Measurements from ENCODE around the gene PAK2. TPM values are rescaled to one million over a fixed set of nuclear protein-coding genes. Genes with fewer than 3 reads are reported as not detected.
"Not testable (repeated sequence)": the region's sequence is repeated elsewhere in the genome, so short reads cannot be mapped to it uniquely, and the experiment has no call there.

The PAK2 gene
- polyA plus RNA-seq, 1 of the 3 experiments (the other 2 are of a cell fraction): 27.9 TPM

DNA sequence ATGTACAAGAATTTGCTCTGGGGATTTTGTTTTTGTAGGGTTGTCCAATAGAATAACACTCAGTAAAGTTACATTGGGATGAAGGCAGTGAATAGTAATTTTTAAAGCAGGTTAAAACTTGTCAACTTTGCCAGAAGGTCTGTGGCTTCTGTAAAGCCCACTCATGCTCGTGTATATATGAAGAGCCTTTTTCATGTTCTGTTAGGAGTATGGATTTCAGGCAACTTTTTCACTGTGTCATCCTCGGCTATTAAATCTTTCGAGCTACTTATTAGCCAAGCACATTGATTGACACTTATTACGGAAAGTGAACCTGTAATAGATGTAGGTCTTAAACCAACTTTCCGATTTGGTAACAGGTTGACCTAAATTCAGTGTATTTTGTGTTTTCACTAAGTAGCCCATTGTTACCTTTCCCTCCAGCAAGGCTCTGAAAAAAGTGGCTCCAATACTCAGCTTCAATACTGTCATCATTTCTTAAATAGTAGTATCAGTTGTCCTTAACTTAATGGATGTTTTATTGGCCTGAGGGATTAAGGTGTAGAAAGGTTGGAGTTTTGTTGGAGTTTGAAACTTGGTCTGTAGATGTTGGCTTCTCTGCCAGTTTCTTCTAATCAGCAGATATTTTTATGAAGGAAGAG, 1.7 kb downstream of the PAK2 start (continued):
- TF ChIP-seq, protein P1, sequence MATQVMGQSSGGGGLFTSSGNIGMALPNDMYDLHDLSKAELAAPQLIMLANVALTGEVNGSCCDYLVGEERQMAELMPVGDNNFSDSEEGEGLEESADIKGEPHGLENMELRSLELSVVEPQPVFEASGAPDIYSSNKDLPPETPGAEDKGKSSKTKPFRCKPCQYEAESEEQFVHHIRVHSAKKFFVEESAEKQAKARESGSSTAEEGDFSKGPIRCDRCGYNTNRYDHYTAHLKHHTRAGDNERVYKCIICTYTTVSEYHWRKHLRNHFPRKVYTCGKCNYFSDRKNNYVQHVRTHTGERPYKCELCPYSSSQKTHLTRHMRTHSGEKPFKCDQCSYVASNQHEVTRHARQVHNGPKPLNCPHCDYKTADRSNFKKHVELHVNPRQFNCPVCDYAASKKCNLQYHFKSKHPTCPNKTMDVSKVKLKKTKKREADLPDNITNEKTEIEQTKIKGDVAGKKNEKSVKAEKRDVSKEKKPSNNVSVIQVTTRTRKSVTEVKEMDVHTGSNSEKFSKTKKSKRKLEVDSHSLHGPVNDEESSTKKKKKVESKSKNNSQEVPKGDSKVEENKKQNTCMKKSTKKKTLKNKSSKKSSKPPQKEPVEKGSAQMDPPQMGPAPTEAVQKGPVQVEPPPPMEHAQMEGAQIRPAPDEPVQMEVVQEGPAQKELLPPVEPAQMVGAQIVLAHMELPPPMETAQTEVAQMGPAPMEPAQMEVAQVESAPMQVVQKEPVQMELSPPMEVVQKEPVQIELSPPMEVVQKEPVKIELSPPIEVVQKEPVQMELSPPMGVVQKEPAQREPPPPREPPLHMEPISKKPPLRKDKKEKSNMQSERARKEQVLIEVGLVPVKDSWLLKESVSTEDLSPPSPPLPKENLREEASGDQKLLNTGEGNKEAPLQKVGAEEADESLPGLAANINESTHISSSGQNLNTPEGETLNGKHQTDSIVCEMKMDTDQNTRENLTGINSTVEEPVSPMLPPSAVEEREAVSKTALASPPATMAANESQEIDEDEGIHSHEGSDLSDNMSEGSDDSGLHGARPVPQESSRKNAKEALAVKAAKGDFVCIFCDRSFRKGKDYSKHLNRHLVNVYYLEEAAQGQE (IDR thresholded peaks at IDR 0.05; ENCODE audit: low read depth, low read length): no peak
- TF ChIP-seq FOXJ3 (CRISPR knock-in tag; IDR thresholded peaks at IDR 0.05) (no peak), ELF1 (IDR thresholded peaks at IDR 0.05) (no peak)
- TF ChIP-seq, protein P2, sequence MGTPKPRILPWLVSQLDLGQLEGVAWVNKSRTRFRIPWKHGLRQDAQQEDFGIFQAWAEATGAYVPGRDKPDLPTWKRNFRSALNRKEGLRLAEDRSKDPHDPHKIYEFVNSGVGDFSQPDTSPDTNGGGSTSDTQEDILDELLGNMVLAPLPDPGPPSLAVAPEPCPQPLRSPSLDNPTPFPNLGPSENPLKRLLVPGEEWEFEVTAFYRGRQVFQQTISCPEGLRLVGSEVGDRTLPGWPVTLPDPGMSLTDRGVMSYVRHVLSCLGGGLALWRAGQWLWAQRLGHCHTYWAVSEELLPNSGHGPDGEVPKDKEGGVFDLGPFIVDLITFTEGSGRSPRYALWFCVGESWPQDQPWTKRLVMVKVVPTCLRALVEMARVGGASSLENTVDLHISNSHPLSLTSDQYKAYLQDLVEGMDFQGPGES (IDR thresholded peaks at IDR 0.05; ENCODE audit: low read depth, low read length): no peak

DNA sequence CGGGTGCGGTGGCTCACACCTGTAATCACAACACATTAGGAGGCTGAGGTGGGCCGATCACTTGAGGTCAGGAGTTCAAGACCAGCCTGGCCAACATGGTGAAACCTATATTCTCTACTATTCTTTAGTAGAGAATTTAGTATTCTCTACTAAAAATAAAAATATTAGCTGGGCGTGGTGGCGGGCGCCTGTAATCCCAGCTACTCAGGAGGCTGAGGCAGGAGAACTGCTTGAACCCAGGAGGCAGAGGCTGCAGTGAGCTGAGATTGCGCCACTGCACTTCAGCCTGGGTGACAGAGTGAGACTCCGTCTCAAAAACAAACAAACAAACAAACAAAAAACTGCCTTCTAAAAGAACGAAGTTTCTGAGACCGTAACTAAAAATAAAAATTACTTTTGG, 3.9 kb downstream of the PAK2 start:
- DNase-seq; H3K4me3 ChIP-seq (ENCODE audit: low read depth in 2 of 2, low read length in 1 of 2); POLR2A ChIA-PET; H3K4me2 ChIP-seq; H3K9ac ChIP-seq; H3K4me1 ChIP-seq (ENCODE audit: control insufficient read depth in 1 of 2, insufficient read depth in 2 of 2, low read depth in 1 of 2, low read length in 1 of 2); CTCF ChIA-PET; H2AFZ ChIP-seq (ENCODE audit: low read depth); H3K27me3 ChIP-seq (ENCODE audit: insufficient read depth); H3K9me2 ChIP-seq; H3K27ac ChIP-seq (ENCODE audit: low read depth in 2 of 2, low read length in 1 of 2): not testable (repeated sequence)
- Histone ChIP-seq H3K9me3 (peaks cover 11% of the 10 kb centered on the region), H3K36me3 (replicated peaks in 1 of 2; ENCODE audit: control insufficient read depth in 1 of 2, insufficient read depth in 2 of 2, low read length in 1 of 2) (peaks cover 8 to 22% of the 10 kb centered on the region in 2 experiments), H3K79me2 (ENCODE audit: insufficient read depth) (peaks cover 88% of the 10 kb centered on the region), H4K20me1 (ENCODE audit: insufficient read depth) (peaks cover 62% of the 10 kb centered on the region), H3F3A (replicated peaks; ENCODE audit: insufficient read depth) (peaks cover 17% of the 10 kb centered on the region)
- WGBS (ENCODE audit: low lambda C conversion rate): 96% methylated on average over 10 of the region's 10 CpGs

DNA sequence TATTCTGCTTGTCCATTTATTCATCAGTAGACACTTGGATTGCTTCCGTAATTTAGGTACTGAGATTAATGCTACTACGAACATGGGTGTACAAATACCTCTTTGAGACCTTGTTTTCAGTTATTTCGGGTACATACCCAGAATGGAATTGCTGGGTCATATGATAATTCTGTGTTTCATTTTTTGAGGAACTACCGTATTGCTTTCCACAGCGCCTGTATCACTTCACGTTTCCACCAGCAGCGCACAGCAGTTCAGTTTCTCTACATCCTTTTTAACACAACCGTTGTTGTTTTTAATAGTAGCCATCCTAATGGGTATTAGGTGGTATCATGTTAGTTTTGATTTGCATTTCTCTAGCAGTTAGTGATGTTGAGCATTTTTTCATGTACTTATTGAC, 9.5 kb downstream of the PAK2 start:
- ChIA-PET POLR2A (no interaction called here), CTCF (no interaction called here)
- peaks cover 8 to 58% of the 10 kb centered on the region in 2 experiments for H3K36me3 ChIP-seq (replicated peaks in 1 of 2; ENCODE audit: control insufficient read depth in 1 of 2, insufficient read depth in 2 of 2, low read length in 1 of 2)
- H3K9ac ChIP-seq: no peak overlapping the region
- H3K9me2 ChIP-seq: no peaks in the 10 kb centered on the region; the same call in 1 of the 2 replicates
- no peak overlapping the region for H3K4me2 ChIP-seq
- H3K9me3 ChIP-seq: peaks cover 11% of the 10 kb centered on the region
- H3K4me1 ChIP-seq (ENCODE audit: control insufficient read depth in 1 of 2, insufficient read depth in 2 of 2, low read depth in 1 of 2, low read length in 1 of 2): no peaks in the 10 kb centered on the region
- no peak overlapping the region for H3K27ac ChIP-seq (ENCODE audit: low read depth in 2 of 2, low read length in 1 of 2)
- WGBS (ENCODE audit: low lambda C conversion rate): 87% methylated on average over 8 of the region's 8 CpGs
- DNase-seq: no peak
- H4K20me1 ChIP-seq (ENCODE audit: insufficient read depth): peaks cover 58% of the 10 kb centered on the region
- peaks cover 98% of the 10 kb centered on the region for H3K79me2 ChIP-seq (ENCODE audit: insufficient read depth)
- H2AFZ ChIP-seq (ENCODE audit: low read depth): no peak overlapping the region
- peaks cover 16% of the 10 kb centered on the region for H3F3A ChIP-seq (replicated peaks; ENCODE audit: insufficient read depth)
- H3K4me3 ChIP-seq (ENCODE audit: low read depth in 2 of 2, low read length in 1 of 2): no peak overlapping the region
- no peaks in the 10 kb centered on the region for H3K27me3 ChIP-seq (ENCODE audit: insufficient read depth)
- TF ChIP-seq, protein P3, sequence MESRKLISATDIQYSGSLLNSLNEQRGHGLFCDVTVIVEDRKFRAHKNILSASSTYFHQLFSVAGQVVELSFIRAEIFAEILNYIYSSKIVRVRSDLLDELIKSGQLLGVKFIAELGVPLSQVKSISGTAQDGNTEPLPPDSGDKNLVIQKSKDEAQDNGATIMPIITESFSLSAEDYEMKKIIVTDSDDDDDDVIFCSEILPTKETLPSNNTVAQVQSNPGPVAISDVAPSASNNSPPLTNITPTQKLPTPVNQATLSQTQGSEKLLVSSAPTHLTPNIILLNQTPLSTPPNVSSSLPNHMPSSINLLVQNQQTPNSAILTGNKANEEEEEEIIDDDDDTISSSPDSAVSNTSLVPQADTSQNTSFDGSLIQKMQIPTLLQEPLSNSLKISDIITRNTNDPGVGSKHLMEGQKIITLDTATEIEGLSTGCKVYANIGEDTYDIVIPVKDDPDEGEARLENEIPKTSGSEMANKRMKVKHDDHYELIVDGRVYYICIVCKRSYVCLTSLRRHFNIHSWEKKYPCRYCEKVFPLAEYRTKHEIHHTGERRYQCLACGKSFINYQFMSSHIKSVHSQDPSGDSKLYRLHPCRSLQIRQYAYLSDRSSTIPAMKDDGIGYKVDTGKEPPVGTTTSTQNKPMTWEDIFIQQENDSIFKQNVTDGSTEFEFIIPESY (IDR thresholded peaks at IDR 0.05; ENCODE audit: borderline replicate concordance, low read depth): no peak
- TF ChIP-seq RCOR1 (IDR thresholded peaks at IDR 0.05; ENCODE audit: low read length) (no peak), MEF2A (IDR thresholded peaks at IDR 0.05; ENCODE audit: borderline replicate concordance, low read depth) (no peak), JUND (IDR thresholded peaks at IDR 0.05) (no peak), FOSL2 (IDR thresholded peaks at IDR 0.05; ENCODE audit: borderline replicate concordance, low read depth) (no peak), FOXM1 (IDR thresholded peaks at IDR 0.05; ENCODE audit: low read depth) (no peak), GABPA (IDR thresholded peaks at IDR 0.05; ENCODE audit: low read depth) (no peak), EP300 (IDR thresholded peaks at IDR 0.05; ENCODE audit: borderline replicate concordance in 1 of 2, low read depth in 1 of 2, low read length in 1 of 2) (no peak), TAF1 (IDR thresholded peaks at IDR 0.05; ENCODE audit: borderline replicate concordance, low read depth, low read length) (no peak), RAD21 (IDR thresholded peaks at IDR 0.05; ENCODE audit: low read length) (no peak), CHD2 (IDR thresholded peaks at IDR 0.05; ENCODE audit: low read length, partially characterized antibody) (no peak)
- TF ChIP-seq, protein P4, sequence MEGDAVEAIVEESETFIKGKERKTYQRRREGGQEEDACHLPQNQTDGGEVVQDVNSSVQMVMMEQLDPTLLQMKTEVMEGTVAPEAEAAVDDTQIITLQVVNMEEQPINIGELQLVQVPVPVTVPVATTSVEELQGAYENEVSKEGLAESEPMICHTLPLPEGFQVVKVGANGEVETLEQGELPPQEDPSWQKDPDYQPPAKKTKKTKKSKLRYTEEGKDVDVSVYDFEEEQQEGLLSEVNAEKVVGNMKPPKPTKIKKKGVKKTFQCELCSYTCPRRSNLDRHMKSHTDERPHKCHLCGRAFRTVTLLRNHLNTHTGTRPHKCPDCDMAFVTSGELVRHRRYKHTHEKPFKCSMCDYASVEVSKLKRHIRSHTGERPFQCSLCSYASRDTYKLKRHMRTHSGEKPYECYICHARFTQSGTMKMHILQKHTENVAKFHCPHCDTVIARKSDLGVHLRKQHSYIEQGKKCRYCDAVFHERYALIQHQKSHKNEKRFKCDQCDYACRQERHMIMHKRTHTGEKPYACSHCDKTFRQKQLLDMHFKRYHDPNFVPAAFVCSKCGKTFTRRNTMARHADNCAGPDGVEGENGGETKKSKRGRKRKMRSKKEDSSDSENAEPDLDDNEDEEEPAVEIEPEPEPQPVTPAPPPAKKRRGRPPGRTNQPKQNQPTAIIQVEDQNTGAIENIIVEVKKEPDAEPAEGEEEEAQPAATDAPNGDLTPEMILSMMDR (IDR thresholded peaks at IDR 0.05): no peak
